Measurements from ENCODE around the gene SH3TC1.

Gene SH3TC1

GRCh38 chr4:8167815-8168214, 31.3 kb upstream of the SH3TC1 start:
- ATAC-seq (replicated peaks; ENCODE audit: extremely low read depth, poor library complexity, severe bottlenecking) = no peak
- peaks cover 25% of the 10 kb centered on the region for H3K27me3 Mint-ChIP-seq
- H3K4me1 Mint-ChIP-seq = peaks cover 13% of the 10 kb centered on the region
- no peak overlapping the region for H3K27ac Mint-ChIP-seq (ENCODE audit: low read depth)
- H3K4me3 Mint-ChIP-seq = no peak overlapping the region
- DNase-seq (ENCODE audit: low spot score in 2 of 2) = no peak
- no peaks in the 10 kb centered on the region for H3K36me3 Mint-ChIP-seq (ENCODE audit: insufficient read depth)
- no peaks in the 10 kb centered on the region for H3K9me3 Mint-ChIP-seq

- H3K4me1 Mint-ChIP-seq = peaks cover 13% of the 10 kb centered on the region
- no peaks in the 10 kb centered on the region for H3K9me3 Mint-ChIP-seq
- H3K27me3 Mint-ChIP-seq = peaks cover 25% of the 10 kb centered on the region
- no peaks in the 10 kb centered on the region for H3K36me3 Mint-ChIP-seq (ENCODE audit: insufficient read depth)
- DNase-seq (ENCODE audit: low spot score in 2 of 2) = no peak
- no peak overlapping the region for H3K4me3 Mint-ChIP-seq
- ATAC-seq (replicated peaks; ENCODE audit: extremely low read depth, poor library complexity, severe bottlenecking) = no peak
- H3K27ac Mint-ChIP-seq (ENCODE audit: low read depth) = no peak overlapping the region
These were observed 30.9 kb upstream of the SH3TC1 start for GRCh38 chr4:8168232-8168631.

GRCh38 chr4:8168832-8169598, 30.1 kb upstream of the SH3TC1 start:
- Mint-ChIP-seq H3K4me1 (peaks cover 13% of the 10 kb centered on the region), H3K27me3 (peaks cover 25% of the 10 kb centered on the region), H3K9me3 (no peaks in the 10 kb centered on the region), H3K36me3 (ENCODE audit: insufficient read depth) (no peaks in the 10 kb centered on the region), H3K27ac (ENCODE audit: low read depth) (no peak overlapping the region), H3K4me3 (no peak overlapping the region)
- no peak for ATAC-seq (replicated peaks; ENCODE audit: extremely low read depth, poor library complexity, severe bottlenecking)
- no peak for DNase-seq (ENCODE audit: low spot score in 2 of 2)

- ATAC-seq (replicated peaks; ENCODE audit: extremely low read depth, poor library complexity, severe bottlenecking) (no peak), DNase-seq (ENCODE audit: low spot score in 2 of 2) (no peak)
- Mint-ChIP-seq H3K27ac (ENCODE audit: low read depth) (no peak overlapping the region), H3K4me3 (no peak overlapping the region), H3K9me3 (no peaks in the 10 kb centered on the region), H3K27me3 (peaks cover 25% of the 10 kb centered on the region), H3K4me1 (peaks cover 13% of the 10 kb centered on the region), H3K36me3 (ENCODE audit: insufficient read depth) (no peaks in the 10 kb centered on the region)
These were observed 29.3 kb upstream of the SH3TC1 start for GRCh38 chr4:8169763-8170162.

- Mint-ChIP-seq H3K27me3 (peaks cover 25% of the 10 kb centered on the region), H3K4me1 (peaks cover 13% of the 10 kb centered on the region), H3K9me3 (no peaks in the 10 kb centered on the region), H3K27ac (ENCODE audit: low read depth) (no peak overlapping the region), H3K4me3 (no peak overlapping the region), H3K36me3 (ENCODE audit: insufficient read depth) (no peaks in the 10 kb centered on the region)
- DNase-seq (ENCODE audit: low spot score in 2 of 2) (no peak), ATAC-seq (replicated peaks; ENCODE audit: extremely low read depth, poor library complexity, severe bottlenecking) (no peak)
These were observed 28.7 kb upstream of the SH3TC1 start for GRCh38 chr4:8170341-8170740.

GRCh38 chr4:8171266-8171665, 27.8 kb upstream of the SH3TC1 start:
- no peak overlapping the region for H3K4me3 Mint-ChIP-seq
- ATAC-seq (replicated peaks; ENCODE audit: extremely low read depth, poor library complexity, severe bottlenecking) (no peak), DNase-seq (ENCODE audit: low spot score in 2 of 2) (no peak)
- no peak overlapping the region for H3K27ac Mint-ChIP-seq (ENCODE audit: low read depth)
- H3K9me3 Mint-ChIP-seq = no peaks in the 10 kb centered on the region
- H3K4me1 Mint-ChIP-seq = peaks cover 13% of the 10 kb centered on the region
- peaks cover 25% of the 10 kb centered on the region for H3K27me3 Mint-ChIP-seq
- no peaks in the 10 kb centered on the region for H3K36me3 Mint-ChIP-seq (ENCODE audit: insufficient read depth)

- DNase-seq (ENCODE audit: low spot score in 2 of 2) (no peak), ATAC-seq (replicated peaks; ENCODE audit: extremely low read depth, poor library complexity, severe bottlenecking) (peak; percentile 44)
- H3K4me1 Mint-ChIP-seq = peaks cover 19% of the 10 kb centered on the region
- no peak overlapping the region for H3K27ac Mint-ChIP-seq (ENCODE audit: low read depth)
- H3K36me3 Mint-ChIP-seq (ENCODE audit: insufficient read depth) = no peaks in the 10 kb centered on the region
- no peaks in the 10 kb centered on the region for H3K9me3 Mint-ChIP-seq
- H3K4me3 Mint-ChIP-seq = peak overlapping the region; percentile 48
- peaks cover 22% of the 10 kb centered on the region for H3K27me3 Mint-ChIP-seq
These were observed 26.8 kb upstream of the SH3TC1 start for GRCh38 chr4:8171984-8172924.

GRCh38 chr4:8173492-8174242, 25.4 kb upstream of the SH3TC1 start:
- no peaks in the 10 kb centered on the region for H3K9me3 Mint-ChIP-seq
- no peaks in the 10 kb centered on the region for H3K36me3 Mint-ChIP-seq (ENCODE audit: insufficient read depth)
- H3K27ac Mint-ChIP-seq (ENCODE audit: low read depth) = peak overlapping the region; percentile 35
- H3K4me3 Mint-ChIP-seq = no peak overlapping the region
- H3K4me1 Mint-ChIP-seq = peaks cover 19% of the 10 kb centered on the region
- peaks cover 18% of the 10 kb centered on the region for H3K27me3 Mint-ChIP-seq
- ATAC-seq (replicated peaks; ENCODE audit: extremely low read depth, poor library complexity, severe bottlenecking) (no peak), DNase-seq (ENCODE audit: low spot score in 2 of 2) (no peak)

GRCh38 chr4:8174970-8175369, 24.1 kb upstream of the SH3TC1 start:
- Mint-ChIP-seq H3K9me3 (no peaks in the 10 kb centered on the region), H3K4me3 (no peak overlapping the region), H3K36me3 (ENCODE audit: insufficient read depth) (no peaks in the 10 kb centered on the region), H3K27me3 (peaks cover 18% of the 10 kb centered on the region), H3K27ac (ENCODE audit: low read depth) (no peak overlapping the region), H3K4me1 (peaks cover 19% of the 10 kb centered on the region)
- ATAC-seq (replicated peaks; ENCODE audit: extremely low read depth, poor library complexity, severe bottlenecking) (no peak), DNase-seq (ENCODE audit: low spot score in 2 of 2) (no peak)

GRCh38 chr4:8175686-8176085, 23.4 kb upstream of the SH3TC1 start:
- Mint-ChIP-seq H3K4me3 (no peak overlapping the region), H3K27me3 (peaks cover 18% of the 10 kb centered on the region), H3K36me3 (ENCODE audit: insufficient read depth) (no peaks in the 10 kb centered on the region), H3K4me1 (peaks cover 19% of the 10 kb centered on the region), H3K9me3 (no peaks in the 10 kb centered on the region), H3K27ac (ENCODE audit: low read depth) (no peak overlapping the region)
- DNase-seq (ENCODE audit: low spot score in 2 of 2) (no peak), ATAC-seq (replicated peaks; ENCODE audit: extremely low read depth, poor library complexity, severe bottlenecking) (no peak)

GRCh38 chr4:8176547-8177399, 22.3 kb upstream of the SH3TC1 start:
- DNase-seq (ENCODE audit: low spot score in 2 of 2) = no peak
- H3K27me3 Mint-ChIP-seq = peaks cover 11% of the 10 kb centered on the region
- peaks cover 13% of the 10 kb centered on the region for H3K4me1 Mint-ChIP-seq

GRCh38 chr4:8177552-8177951, 21.5 kb upstream of the SH3TC1 start:
- ATAC-seq (replicated peaks; ENCODE audit: extremely low read depth, poor library complexity, severe bottlenecking) = no peak
- H3K9me3 Mint-ChIP-seq = no peaks in the 10 kb centered on the region
- no peak overlapping the region for H3K4me3 Mint-ChIP-seq
- no peaks in the 10 kb centered on the region for H3K36me3 Mint-ChIP-seq (ENCODE audit: insufficient read depth)
- no peak for DNase-seq (ENCODE audit: low spot score in 2 of 2)
- peaks cover 3% of the 10 kb centered on the region for H3K27me3 Mint-ChIP-seq
- H3K4me1 Mint-ChIP-seq = peaks cover 6% of the 10 kb centered on the region
- no peak overlapping the region for H3K27ac Mint-ChIP-seq (ENCODE audit: low read depth)

More at GRCh38 chr4:8176547-8177399, 22.3 kb upstream of the SH3TC1 start:
- no peak overlapping the region for H3K4me3 Mint-ChIP-seq
- no peak overlapping the region for H3K27ac Mint-ChIP-seq (ENCODE audit: low read depth)
- peak; percentile 81 for ATAC-seq (replicated peaks; ENCODE audit: extremely low read depth, poor library complexity, severe bottlenecking)
- no peaks in the 10 kb centered on the region for H3K9me3 Mint-ChIP-seq
- H3K36me3 Mint-ChIP-seq (ENCODE audit: insufficient read depth) = no peaks in the 10 kb centered on the region
